Measurements from ENCODE around the gene SHROOM3. TPM values are rescaled to one million over a fixed set of nuclear protein-coding genes. Genes with fewer than 3 reads are reported as not detected.

The SHROOM3 gene
- total RNA-seq, 1 donor from 2014 or later = 0.55 TPM

DNA sequence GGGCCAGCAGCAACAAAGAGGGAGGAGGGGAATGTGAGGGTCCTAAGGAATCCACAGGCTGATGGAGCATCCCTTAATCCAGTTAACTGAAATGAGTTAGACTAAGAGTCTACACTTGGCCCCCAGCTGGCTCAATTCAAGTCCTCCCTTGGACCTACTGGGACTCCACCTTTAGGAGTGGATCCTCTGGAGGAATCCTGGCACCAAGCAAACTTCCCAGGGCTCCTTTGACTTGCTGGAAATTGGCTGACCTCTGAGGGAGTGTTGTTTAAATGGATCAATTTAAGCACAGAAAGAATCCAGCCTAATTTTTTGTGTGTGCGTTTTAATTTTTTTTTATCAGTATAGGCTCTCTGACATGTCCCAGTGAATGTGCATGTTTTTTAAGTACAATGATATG, 114.7 kb downstream of the SHROOM3 start:
- Mint-ChIP-seq H3K4me3 (no peak overlapping the region), H3K27ac (no peak overlapping the region), H3K4me1 (peaks cover 8% of the 10 kb centered on the region), H3K27me3 (peaks cover 2% of the 10 kb centered on the region), H3K9me3 (no peaks in the 10 kb centered on the region), H3K36me3 (ENCODE audit: low read depth) (no peaks in the 10 kb centered on the region)
- no peak for ATAC-seq (ENCODE audit: low read depth)
- DNase-seq = no peak
- CTCF ChIA-PET = no interaction called here
- TF ChIP-seq, protein P1, sequence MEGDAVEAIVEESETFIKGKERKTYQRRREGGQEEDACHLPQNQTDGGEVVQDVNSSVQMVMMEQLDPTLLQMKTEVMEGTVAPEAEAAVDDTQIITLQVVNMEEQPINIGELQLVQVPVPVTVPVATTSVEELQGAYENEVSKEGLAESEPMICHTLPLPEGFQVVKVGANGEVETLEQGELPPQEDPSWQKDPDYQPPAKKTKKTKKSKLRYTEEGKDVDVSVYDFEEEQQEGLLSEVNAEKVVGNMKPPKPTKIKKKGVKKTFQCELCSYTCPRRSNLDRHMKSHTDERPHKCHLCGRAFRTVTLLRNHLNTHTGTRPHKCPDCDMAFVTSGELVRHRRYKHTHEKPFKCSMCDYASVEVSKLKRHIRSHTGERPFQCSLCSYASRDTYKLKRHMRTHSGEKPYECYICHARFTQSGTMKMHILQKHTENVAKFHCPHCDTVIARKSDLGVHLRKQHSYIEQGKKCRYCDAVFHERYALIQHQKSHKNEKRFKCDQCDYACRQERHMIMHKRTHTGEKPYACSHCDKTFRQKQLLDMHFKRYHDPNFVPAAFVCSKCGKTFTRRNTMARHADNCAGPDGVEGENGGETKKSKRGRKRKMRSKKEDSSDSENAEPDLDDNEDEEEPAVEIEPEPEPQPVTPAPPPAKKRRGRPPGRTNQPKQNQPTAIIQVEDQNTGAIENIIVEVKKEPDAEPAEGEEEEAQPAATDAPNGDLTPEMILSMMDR (IDR thresholded peaks at IDR 0.05) = no peak
- intact Hi-C loops (cut with micrococcal nuclease) = no loop called here
- POLR2A ChIA-PET = no interaction called here

DNA sequence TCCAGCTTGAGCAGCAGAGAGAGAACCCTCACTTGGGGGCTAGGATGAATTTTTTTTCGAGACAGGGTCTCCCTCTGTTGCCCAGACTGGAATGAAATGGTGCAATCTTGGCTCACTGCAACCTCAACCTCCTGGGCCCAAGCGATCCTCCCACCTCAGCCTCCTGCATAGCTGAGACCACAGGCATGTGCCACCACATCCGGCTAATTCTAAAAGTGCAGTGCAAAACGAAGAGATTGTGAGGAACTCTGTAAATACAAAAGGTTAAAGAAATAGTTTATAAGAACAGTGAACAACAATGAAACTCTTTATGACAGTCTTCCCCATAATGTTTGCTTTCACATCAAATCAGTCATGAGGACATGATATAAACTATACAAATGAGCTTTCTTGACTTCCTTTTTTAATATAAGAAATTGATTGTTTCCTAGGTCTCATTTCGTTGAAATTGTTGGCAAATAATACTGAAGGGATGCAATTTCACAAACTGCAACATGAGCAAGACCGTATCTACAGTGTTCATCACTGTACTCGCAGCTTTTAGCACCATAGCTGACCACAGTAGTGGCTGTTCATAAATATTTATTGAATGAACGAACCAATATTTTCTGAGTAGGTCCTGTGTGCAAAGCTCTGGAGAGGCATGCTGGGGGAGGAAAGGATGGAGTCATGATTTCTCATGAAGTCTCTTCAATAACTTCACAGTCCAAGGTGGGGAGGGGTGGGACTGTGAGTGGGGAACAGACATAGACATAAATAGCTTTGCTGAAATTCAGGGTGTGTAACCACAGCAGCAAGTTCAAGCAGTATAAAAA, 116.1 kb downstream of the SHROOM3 start:
- Mint-ChIP-seq H3K4me3 (no peak overlapping the region), H3K27ac (no peak overlapping the region), H3K27me3 (peaks cover under 1% of the 10 kb centered on the region), H3K9me3 (no peaks in the 10 kb centered on the region), H3K4me1 (no peaks in the 10 kb centered on the region), H3K36me3 (ENCODE audit: low read depth) (no peaks in the 10 kb centered on the region)
- ChIA-PET POLR2A (no interaction called here), CTCF (no interaction called here)
- ATAC-seq (ENCODE audit: low read depth) (no peak), DNase-seq (no peak)
- intact Hi-C loops (cut with micrococcal nuclease) = no loop called here
- TF ChIP-seq, protein P1 (IDR thresholded peaks at IDR 0.05) = no peak

DNA sequence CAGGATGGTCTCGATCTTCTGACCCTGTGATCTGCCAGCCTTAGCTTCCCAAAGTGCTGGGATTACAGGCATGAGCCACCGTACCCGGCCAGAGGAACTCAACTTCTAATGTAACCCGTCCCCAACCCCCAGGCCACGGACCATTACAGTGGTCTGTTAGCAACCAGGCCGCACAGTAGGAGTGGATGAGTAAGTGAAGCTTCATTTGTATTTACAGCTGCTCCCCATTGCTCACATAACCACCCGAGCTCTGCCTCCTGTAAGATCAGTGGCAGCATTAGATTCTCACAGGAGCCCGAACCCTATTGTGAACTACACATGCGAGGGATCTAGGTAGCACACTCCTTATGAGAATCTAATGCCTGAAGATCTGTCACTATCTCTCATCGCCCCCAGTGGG, 119.6 kb downstream of the SHROOM3 start:
- Mint-ChIP-seq H3K9me3 (no peaks in the 10 kb centered on the region), H3K4me1 (no peaks in the 10 kb centered on the region), H3K4me3 (no peak overlapping the region), H3K36me3 (ENCODE audit: low read depth) (no peaks in the 10 kb centered on the region), H3K27me3 (peaks cover 9% of the 10 kb centered on the region), H3K27ac (no peak overlapping the region)
- intact Hi-C loops (cut with micrococcal nuclease) = no loop called here
- TF ChIP-seq, protein P1 (IDR thresholded peaks at IDR 0.05) = no peak
- POLR2A ChIA-PET = no interaction called here
- ATAC-seq (ENCODE audit: low read depth) = no peak
- DNase-seq = no peak
- CTCF ChIA-PET = no interaction called here

DNA sequence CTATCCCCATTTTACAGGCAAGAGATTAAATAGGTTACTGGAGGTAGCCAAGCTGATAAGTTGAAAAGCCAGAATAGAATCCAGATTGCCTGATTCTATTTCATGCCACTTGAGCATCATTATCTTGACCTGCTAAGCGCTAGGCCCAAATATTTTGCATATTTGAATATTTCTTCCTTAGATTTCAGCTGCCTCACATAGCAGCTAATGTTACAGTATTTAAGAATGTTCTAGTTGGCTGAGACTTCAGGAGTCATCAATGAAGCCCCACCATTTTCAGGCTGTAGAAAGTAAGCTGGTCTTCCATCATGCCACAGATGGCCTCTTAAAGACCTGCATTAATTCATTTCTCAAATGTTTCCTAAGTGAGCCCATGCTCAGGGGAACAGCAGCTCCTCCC, 121.4 kb downstream of the SHROOM3 start:
- H3K4me3 Mint-ChIP-seq = no peak overlapping the region
- TF ChIP-seq, protein P1 (IDR thresholded peaks at IDR 0.05) = no peak
- H3K4me1 Mint-ChIP-seq = no peaks in the 10 kb centered on the region
- no peak overlapping the region for H3K27ac Mint-ChIP-seq
- ATAC-seq (ENCODE audit: low read depth) (no peak), DNase-seq (no peak)
- intact Hi-C loops (cut with micrococcal nuclease) = no loop called here
- peaks cover 9% of the 10 kb centered on the region for H3K27me3 Mint-ChIP-seq
- no peaks in the 10 kb centered on the region for H3K9me3 Mint-ChIP-seq
- POLR2A ChIA-PET = no interaction called here
- CTCF ChIA-PET = no interaction called here
- H3K36me3 Mint-ChIP-seq (ENCODE audit: low read depth) = no peaks in the 10 kb centered on the region

DNA sequence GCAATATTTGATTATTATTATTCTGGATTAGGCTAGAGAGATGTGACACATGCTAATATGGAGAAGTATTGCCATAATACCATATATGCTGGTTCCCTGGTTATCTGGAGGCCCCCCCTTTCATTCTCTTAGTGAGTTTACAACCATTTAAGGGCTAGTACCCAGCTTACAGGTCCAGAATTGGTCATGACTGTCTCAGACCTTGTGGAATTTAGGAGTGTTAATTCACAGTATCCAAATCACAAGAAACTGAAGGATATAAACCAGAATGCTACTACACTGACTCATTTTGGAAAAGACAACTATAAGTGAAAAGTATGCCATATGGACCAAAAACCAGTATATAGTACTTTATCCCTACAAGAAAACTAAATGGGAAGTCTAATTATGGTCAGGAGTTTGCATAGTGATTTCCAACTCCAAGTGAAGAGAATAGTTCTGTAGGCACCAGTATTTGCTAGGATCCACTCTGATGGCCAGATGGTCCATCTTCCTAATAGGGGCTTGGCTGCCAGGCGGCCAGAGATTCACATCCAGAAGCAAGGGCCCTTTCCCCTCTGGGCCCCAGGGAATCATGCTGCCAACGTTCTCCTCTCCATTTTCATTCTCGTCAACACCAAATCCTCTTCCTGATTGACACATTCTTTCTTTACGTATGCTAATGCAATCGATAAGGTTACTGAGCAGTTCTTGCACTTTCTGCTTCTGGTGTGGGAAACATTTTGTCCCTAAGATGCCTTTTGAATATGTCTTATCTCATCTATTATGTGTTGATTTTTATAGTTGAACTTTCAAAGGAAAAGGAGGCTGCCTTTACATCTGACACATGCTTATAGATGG, 123.6 kb downstream of the SHROOM3 start:
- H3K4me1 Mint-ChIP-seq = no peaks in the 10 kb centered on the region
- no peaks in the 10 kb centered on the region for H3K36me3 Mint-ChIP-seq (ENCODE audit: low read depth)
- TF ChIP-seq, protein P1 (IDR thresholded peaks at IDR 0.05) = no peak
- H3K9me3 Mint-ChIP-seq = no peaks in the 10 kb centered on the region
- no peak overlapping the region for H3K4me3 Mint-ChIP-seq
- CTCF ChIA-PET = no interaction called here
- intact Hi-C loops (cut with micrococcal nuclease) = no loop called here
- peaks cover 9% of the 10 kb centered on the region for H3K27me3 Mint-ChIP-seq
- no peak for ATAC-seq (ENCODE audit: low read depth)
- no peak for DNase-seq
- POLR2A ChIA-PET = no interaction called here
- no peak overlapping the region for H3K27ac Mint-ChIP-seq

Data from activated B cell treated with CpG ODN at 0.5 μM for 24 hours (primary cell).